WERI-Rb-1 (cell line): ENCODE data around the gene KRTCAP2.
"Not testable (repeated sequence)": the region's sequence is repeated elsewhere in the genome, so short reads cannot be mapped to it uniquely, and the experiment has no call there.

Experiments used
- DNase-seq: peaks from one replicate; pipeline ENCODE4 v3.0.0-alpha.2; 2020
- H3K27ac ChIP-seq: fragments of 250-450 bp; sonication (Bioruptor Pico); 2 replicates; pipeline ENCODE4 v1.5.1; 2020; ENCODE audit warnings: mild to moderate bottlenecking, moderate library complexity
- H3K27me3 ChIP-seq: fragments of 250-450 bp; sonication (Bioruptor Pico); 2 replicates; pipeline ENCODE4 v1.5.1; 2021; ENCODE audit warnings: mild to moderate bottlenecking, low read depth, moderate library complexity; ENCODE audit not compliant: insufficient read depth, severe bottlenecking
- H3K36me3 ChIP-seq: fragments of 250-450 bp; sonication (Bioruptor Pico); 2 replicates; pipeline ENCODE4 v1.5.1; 2020; ENCODE audit warnings: mild to moderate bottlenecking, moderate library complexity
- H3K4me3 ChIP-seq: 2 replicates; pipeline ENCODE4 v1.5.1; 2011; ENCODE audit warnings: low read depth, mild to moderate bottlenecking, control low read depth, low read length
- H3K9me3 ChIP-seq: fragments of 250-450 bp; sonication (Bioruptor Pico); 2 replicates; pipeline ENCODE4 v1.5.1; 2021; ENCODE audit warnings: mild to moderate bottlenecking, moderate library complexity; ENCODE audit not compliant: severe bottlenecking
- CTCF ChIP-seq: IDR thresholded peaks from 2 replicates; pipeline ENCODE4 v1.5.1; 2011; ENCODE audit warnings: low read depth, mild to moderate bottlenecking, control low read depth, inconsistent platforms, low read length

The KRTCAP2 gene

GRCh38 chr1:155170101-155170785, 2.9 kb downstream of the KRTCAP2 start:
- no peak overlapping the region for H3K27ac ChIP-seq
- TF ChIP-seq CTCF: no peak
- H3K36me3 ChIP-seq: peaks cover 23% of the 10 kb centered on the region
- no peak overlapping the region for H3K4me3 ChIP-seq
- peak; percentile 4 for DNase-seq
- no peaks in the 10 kb centered on the region for H3K9me3 ChIP-seq
- H3K27me3 ChIP-seq: no peaks in the 10 kb centered on the region

GRCh38 chr1:155169541-155169940, 3.6 kb downstream of the KRTCAP2 start:
- H3K36me3 ChIP-seq: peaks cover 23% of the 10 kb centered on the region
- no peak for TF ChIP-seq CTCF
- H3K4me3 ChIP-seq: no peak overlapping the region
- H3K9me3 ChIP-seq: peaks cover 2% of the 10 kb centered on the region
- no peaks in the 10 kb centered on the region for H3K27me3 ChIP-seq
- H3K27ac ChIP-seq: no peak overlapping the region
- peak; percentile 3 for DNase-seq

GRCh38 chr1:155168456-155169210, 4.5 kb downstream of the KRTCAP2 start:
- Histone ChIP-seq H3K9me3 (peaks cover 2% of the 10 kb centered on the region), H3K36me3 (peaks cover 23% of the 10 kb centered on the region), H3K4me3 (no peak overlapping the region), H3K27ac (no peak overlapping the region), H3K27me3 (no peaks in the 10 kb centered on the region)
- TF ChIP-seq CTCF: no peak
- DNase-seq: peak; percentile 14

GRCh38 chr1:155168105-155168445, 5.0 kb downstream of the KRTCAP2 start:
- H3K27me3 ChIP-seq, H3K4me3 ChIP-seq, H3K27ac ChIP-seq, H3K9me3 ChIP-seq, DNase-seq: not testable (repeated sequence)
- peaks cover 23% of the 10 kb centered on the region for H3K36me3 ChIP-seq

GRCh38 chr1:155167166-155168104, 5.7 kb downstream of the KRTCAP2 start:
- DNase-seq: peak; percentile 99
- H3K9me3 ChIP-seq: peaks cover 2% of the 10 kb centered on the region
- no peak overlapping the region for H3K27ac ChIP-seq
- TF ChIP-seq CTCF: peak; percentile 100
- peak overlapping the region; percentile 45 for H3K4me3 ChIP-seq
- H3K36me3 ChIP-seq: peaks cover 23% of the 10 kb centered on the region
- H3K27me3 ChIP-seq: no peaks in the 10 kb centered on the region
